ENCODE measurements around the gene FER1L5. TPM values are rescaled to one million over a fixed set of nuclear protein-coding genes. Genes with fewer than 3 reads are reported as not detected.

The FER1L5 gene
- total and polyA plus RNA-seq, 2 donors (not counting 3 experiments of a cell fraction or from before 2014, with no cell fraction given), result not detected

DNA sequence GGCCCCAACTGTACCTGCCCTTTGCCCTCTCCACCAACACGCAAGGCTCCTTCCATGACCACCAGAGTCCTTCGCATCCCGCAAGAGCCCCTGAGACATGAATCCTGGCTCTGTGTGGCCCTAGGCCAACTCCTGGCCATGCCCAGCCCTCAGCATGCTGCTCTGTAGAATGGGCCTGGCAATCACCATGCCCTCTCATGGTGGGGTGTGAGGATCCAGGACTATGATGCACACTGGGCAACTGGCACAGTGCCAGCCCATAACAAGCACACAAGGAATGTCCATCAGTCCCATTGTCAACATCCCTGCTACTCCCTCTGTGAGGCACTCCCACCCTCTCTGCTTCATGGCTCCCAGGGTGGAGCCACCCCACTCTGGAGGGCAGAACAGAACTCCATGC, 44.7 kb downstream of the FER1L5 start:
- intact Hi-C loops (cut with micrococcal nuclease), result no loop called here
- H3K4me3 ChIP-seq (replicated peaks in 1 of 3; ENCODE audit: insufficient read depth in 1 of 3, low read depth in 1 of 3, low read length in 3 of 3), result no peak overlapping the region
- TF ChIP-seq MYC (IDR thresholded peaks at IDR 0.05; ENCODE audit: low read depth, low read length) (no peak), FOS (IDR thresholded peaks at IDR 0.05; ENCODE audit: borderline replicate concordance, insufficient read depth, low read length) (no peak), EZH2 (IDR thresholded peaks at IDR 0.05; ENCODE audit: borderline replicate concordance, low read depth, low read length, severe bottlenecking) (no peak), POLR2A (IDR thresholded peaks at IDR 0.05; ENCODE audit: low read depth, low read length) (no peak), GATA2 (IDR thresholded peaks at IDR 0.05; ENCODE audit: insufficient read depth, insufficient read length, low read depth, low read length) (no peak), POLR2AphosphoS5 (IDR thresholded peaks at IDR 0.05; ENCODE audit: insufficient read depth, low read depth, low read length) (no peak), JUN (IDR thresholded peaks at IDR 0.05; ENCODE audit: borderline replicate concordance, insufficient read depth, insufficient read length, low read depth) (no peak), CTCF (IDR thresholded peaks at IDR 0.05; ENCODE audit: extremely low read depth in 1 of 2, insufficient read depth in 1 of 2, low read depth in 1 of 2, low read length in 2 of 2) (no peak)
- TF ChIP-seq, protein P1, sequence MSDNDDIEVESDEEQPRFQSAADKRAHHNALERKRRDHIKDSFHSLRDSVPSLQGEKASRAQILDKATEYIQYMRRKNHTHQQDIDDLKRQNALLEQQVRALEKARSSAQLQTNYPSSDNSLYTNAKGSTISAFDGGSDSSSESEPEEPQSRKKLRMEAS (IDR thresholded peaks at IDR 0.05; ENCODE audit: insufficient read depth, insufficient read length), result no peak

More for the DNA sequence above, 44.7 kb downstream of the FER1L5 start:
- BruUV-seq (replicated peaks), result no TSS peak
- ChIA-PET POLR2A (no interaction called here), CTCF (no interaction called here)
- Histone ChIP-seq H3K9ac (replicated peaks; ENCODE audit: extremely low read depth, insufficient read depth, low read length) (no peak overlapping the region), H3K36me3 (ENCODE audit: control insufficient read depth in 2 of 2, extremely low read depth in 1 of 2, insufficient read depth in 2 of 2, low read length in 2 of 2) (no peaks in the 10 kb centered on the region), H3K9me1 (replicated peaks; ENCODE audit: control insufficient read depth, extremely low read depth, insufficient read depth, low read length) (no peaks in the 10 kb centered on the region), H3K79me2 (ENCODE audit: control insufficient read depth, insufficient read depth, low read length) (no peaks in the 10 kb centered on the region), H3K9me3 (replicated peaks; ENCODE audit: control insufficient read depth, insufficient read depth, low read length) (no peaks in the 10 kb centered on the region), H3K27ac (ENCODE audit: insufficient read depth, low read depth, low read length) (no peak overlapping the region), H3K27me3 (ENCODE audit: control insufficient read depth in 2 of 2, insufficient read depth in 2 of 2, low read length in 2 of 2) (peaks cover 0 to 4% of the 10 kb centered on the region in 2 experiments), H3K4me2 (ENCODE audit: insufficient read depth, low read length) (no peak overlapping the region), H4K20me1 (replicated peaks; ENCODE audit: control insufficient read depth, extremely low read depth, insufficient read depth, low read length) (no peaks in the 10 kb centered on the region), H2AFZ (ENCODE audit: low read depth, low read length) (no peak overlapping the region), H3K4me1 (ENCODE audit: control insufficient read depth, extremely low read depth, insufficient read depth, low read length) (no peaks in the 10 kb centered on the region)
- FAIRE-seq (no peak), DNase-seq (ENCODE audit: low read depth, low spot score) (no peak)
- dilution Hi-C loops (cut with MboI; ENCODE audit: extremely low pct_ligation_motif_present, low sequenced_read_pairs), result no loop called here

Measured in endothelial cell of umbilical vein (primary cell).